ENCODE measurements around the gene HCN4. TPM values are rescaled to one million over a fixed set of nuclear protein-coding genes. Genes with fewer than 3 reads are reported as not detected.

The HCN4 gene
- total and polyA plus RNA-seq, 4 donors = not detected

DNA sequence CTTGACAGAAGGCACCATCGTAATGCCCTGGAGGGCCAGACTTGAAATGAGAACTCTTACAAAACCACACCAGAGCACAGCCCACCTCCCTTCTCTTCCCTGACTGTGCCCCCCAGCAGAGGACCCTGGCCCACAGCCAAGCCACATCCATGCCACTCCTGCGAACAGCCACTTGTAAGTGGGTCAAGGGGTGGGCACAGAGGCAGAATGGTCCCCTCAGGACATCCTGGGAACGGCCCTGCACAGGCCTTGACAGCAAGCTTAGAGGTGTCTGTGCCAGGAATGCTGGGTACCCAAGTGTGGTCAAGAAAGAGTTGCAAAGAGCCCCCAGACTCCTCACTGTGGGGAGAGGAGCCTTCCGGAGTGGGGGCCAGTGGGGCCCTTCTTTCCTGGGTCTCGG lies 33.3 kb downstream of the HCN4 start (continued):
- TF ChIP-seq SP1 (IDR thresholded peaks at IDR 0.05) (no peak), RXRA (IDR thresholded peaks at IDR 0.05) (no peak), YY1 (IDR thresholded peaks at IDR 0.05) (no peak), FOXA2 (IDR thresholded peaks at IDR 0.05) (no peak), NR2F2 (IDR thresholded peaks at IDR 0.05) (no peak), EGR1 (IDR thresholded peaks at IDR 0.05; ENCODE audit: low read depth in 2 of 2) (no peak), FOXA1 (IDR thresholded peaks at IDR 0.05) (no peak), GABPA (IDR thresholded peaks at IDR 0.05 in 1 of 2, conservative IDR thresholded peaks at IDR 0.05 in 1 of 2) (no peak)
- TF ChIP-seq, protein P1, sequence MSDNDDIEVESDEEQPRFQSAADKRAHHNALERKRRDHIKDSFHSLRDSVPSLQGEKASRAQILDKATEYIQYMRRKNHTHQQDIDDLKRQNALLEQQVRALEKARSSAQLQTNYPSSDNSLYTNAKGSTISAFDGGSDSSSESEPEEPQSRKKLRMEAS (IDR thresholded peaks at IDR 0.05) = no peak
- TF ChIP-seq, protein P2, sequence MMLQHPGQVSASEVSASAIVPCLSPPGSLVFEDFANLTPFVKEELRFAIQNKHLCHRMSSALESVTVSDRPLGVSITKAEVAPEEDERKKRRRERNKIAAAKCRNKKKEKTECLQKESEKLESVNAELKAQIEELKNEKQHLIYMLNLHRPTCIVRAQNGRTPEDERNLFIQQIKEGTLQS (IDR thresholded peaks at IDR 0.05) = no peak

DNA sequence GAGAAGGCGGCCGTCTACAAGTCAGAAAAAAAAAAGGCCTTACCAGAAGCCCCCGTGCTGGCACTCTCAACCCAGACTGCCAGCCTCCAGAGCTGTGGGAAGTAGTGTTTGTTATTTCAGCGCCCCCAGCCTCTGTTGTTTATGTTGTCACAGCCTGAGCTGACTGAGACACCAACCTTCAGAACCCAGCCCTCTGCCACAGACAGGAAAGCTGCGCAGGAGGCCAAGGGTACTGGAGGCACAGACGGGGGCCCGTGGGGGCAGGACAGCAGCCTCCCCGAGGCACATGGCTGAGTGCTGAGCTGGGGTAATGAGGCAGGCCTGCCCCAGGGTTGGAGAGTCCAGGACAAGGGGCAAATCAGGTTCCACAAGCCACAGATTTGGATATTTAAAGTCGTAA lies 33.7 kb downstream of the HCN4 start:
- Histone ChIP-seq H3K27me3 (ENCODE audit: control insufficient read depth in 4 of 4, insufficient read depth in 4 of 4, low read length in 3 of 4) (peaks cover 0 to 2% (median 0%) of the 10 kb centered on the region in 4 donors), H3K9me3 (ENCODE audit: control insufficient read depth in 4 of 4, low read length in 3 of 4) (no peaks in the 10 kb centered on the region), H3K36me3 (ENCODE audit: control insufficient read depth in 4 of 4, insufficient read depth in 3 of 4, low read depth in 1 of 4, low read length in 3 of 4) (no peaks in the 10 kb centered on the region), H3K27ac (ENCODE audit: low read depth in 1 of 2, low read length in 2 of 2) (no peak overlapping the region), H3K4me3 (ENCODE audit: low read depth in 1 of 3, low read length in 3 of 3) (no peak overlapping the region), H3K9ac (ENCODE audit: low read depth in 1 of 2, low read length in 2 of 2) (no peak overlapping the region), H3K4me1 (ENCODE audit: control insufficient read depth in 4 of 4, insufficient read depth in 4 of 4, low read length in 3 of 4) (no peaks in the 10 kb centered on the region)
- 78% methylated on average over 9 of the region's 9 CpGs for WGBS
- TF ChIP-seq HNF4A (conservative IDR thresholded peaks at IDR 0.05) = no peak
- no peak for TF ChIP-seq TAF1 (conservative IDR thresholded peaks at IDR 0.05)
- no peak for TF ChIP-seq FOXA2 (IDR thresholded peaks at IDR 0.05)
- TF ChIP-seq, protein P3, sequence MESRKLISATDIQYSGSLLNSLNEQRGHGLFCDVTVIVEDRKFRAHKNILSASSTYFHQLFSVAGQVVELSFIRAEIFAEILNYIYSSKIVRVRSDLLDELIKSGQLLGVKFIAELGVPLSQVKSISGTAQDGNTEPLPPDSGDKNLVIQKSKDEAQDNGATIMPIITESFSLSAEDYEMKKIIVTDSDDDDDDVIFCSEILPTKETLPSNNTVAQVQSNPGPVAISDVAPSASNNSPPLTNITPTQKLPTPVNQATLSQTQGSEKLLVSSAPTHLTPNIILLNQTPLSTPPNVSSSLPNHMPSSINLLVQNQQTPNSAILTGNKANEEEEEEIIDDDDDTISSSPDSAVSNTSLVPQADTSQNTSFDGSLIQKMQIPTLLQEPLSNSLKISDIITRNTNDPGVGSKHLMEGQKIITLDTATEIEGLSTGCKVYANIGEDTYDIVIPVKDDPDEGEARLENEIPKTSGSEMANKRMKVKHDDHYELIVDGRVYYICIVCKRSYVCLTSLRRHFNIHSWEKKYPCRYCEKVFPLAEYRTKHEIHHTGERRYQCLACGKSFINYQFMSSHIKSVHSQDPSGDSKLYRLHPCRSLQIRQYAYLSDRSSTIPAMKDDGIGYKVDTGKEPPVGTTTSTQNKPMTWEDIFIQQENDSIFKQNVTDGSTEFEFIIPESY (IDR thresholded peaks at IDR 0.05) = no peak
- no peak for DNase-seq (ENCODE audit: low spot score)

DNA sequence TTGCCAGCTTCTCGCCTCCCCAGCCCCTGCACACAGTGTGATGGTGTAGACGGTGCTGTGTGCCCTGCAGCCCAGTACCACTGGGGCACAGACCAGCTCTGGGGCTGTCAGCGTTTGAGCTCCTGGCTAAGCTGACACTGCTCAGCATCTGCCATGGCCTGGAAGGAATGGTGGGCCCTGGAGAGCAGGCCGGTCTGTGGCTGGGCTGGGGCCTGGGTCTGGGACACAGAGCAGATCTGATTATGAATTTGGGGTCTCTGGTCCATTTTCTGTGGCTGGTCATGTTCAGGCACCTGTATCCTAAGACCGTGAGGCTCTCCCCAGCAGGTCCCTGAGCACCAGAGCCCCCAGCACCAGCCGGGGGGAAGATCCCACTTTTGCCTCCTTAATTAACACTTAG lies 34.7 kb downstream of the HCN4 start:
- H3K36me3 ChIP-seq (ENCODE audit: control insufficient read depth in 4 of 4, insufficient read depth in 3 of 4, low read depth in 1 of 4, low read length in 3 of 4) = no peaks in the 10 kb centered on the region
- TF ChIP-seq, protein P1 (IDR thresholded peaks at IDR 0.05) = no peak
- TF ChIP-seq SP1 (IDR thresholded peaks at IDR 0.05) = no peak
- no peak for TF ChIP-seq FOXA1 (IDR thresholded peaks at IDR 0.05)
- no peak for TF ChIP-seq HNF4A (conservative IDR thresholded peaks at IDR 0.05)
- TF ChIP-seq, protein P4, sequence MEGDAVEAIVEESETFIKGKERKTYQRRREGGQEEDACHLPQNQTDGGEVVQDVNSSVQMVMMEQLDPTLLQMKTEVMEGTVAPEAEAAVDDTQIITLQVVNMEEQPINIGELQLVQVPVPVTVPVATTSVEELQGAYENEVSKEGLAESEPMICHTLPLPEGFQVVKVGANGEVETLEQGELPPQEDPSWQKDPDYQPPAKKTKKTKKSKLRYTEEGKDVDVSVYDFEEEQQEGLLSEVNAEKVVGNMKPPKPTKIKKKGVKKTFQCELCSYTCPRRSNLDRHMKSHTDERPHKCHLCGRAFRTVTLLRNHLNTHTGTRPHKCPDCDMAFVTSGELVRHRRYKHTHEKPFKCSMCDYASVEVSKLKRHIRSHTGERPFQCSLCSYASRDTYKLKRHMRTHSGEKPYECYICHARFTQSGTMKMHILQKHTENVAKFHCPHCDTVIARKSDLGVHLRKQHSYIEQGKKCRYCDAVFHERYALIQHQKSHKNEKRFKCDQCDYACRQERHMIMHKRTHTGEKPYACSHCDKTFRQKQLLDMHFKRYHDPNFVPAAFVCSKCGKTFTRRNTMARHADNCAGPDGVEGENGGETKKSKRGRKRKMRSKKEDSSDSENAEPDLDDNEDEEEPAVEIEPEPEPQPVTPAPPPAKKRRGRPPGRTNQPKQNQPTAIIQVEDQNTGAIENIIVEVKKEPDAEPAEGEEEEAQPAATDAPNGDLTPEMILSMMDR (IDR thresholded peaks at IDR 0.05; ENCODE audit: low read depth, low read length, missing input control) = no peak
- no peak for TF ChIP-seq YY1 (IDR thresholded peaks at IDR 0.05)
- no peak for TF ChIP-seq FOXA2 (IDR thresholded peaks at IDR 0.05)
- no peak for TF ChIP-seq NR2F2 (IDR thresholded peaks at IDR 0.05)
- TF ChIP-seq GABPA (IDR thresholded peaks at IDR 0.05 in 1 of 2, conservative IDR thresholded peaks at IDR 0.05 in 1 of 2) = no peak
- no peak for TF ChIP-seq EGR1 (IDR thresholded peaks at IDR 0.05; ENCODE audit: low read depth in 2 of 2)
- TF ChIP-seq, protein P5, sequence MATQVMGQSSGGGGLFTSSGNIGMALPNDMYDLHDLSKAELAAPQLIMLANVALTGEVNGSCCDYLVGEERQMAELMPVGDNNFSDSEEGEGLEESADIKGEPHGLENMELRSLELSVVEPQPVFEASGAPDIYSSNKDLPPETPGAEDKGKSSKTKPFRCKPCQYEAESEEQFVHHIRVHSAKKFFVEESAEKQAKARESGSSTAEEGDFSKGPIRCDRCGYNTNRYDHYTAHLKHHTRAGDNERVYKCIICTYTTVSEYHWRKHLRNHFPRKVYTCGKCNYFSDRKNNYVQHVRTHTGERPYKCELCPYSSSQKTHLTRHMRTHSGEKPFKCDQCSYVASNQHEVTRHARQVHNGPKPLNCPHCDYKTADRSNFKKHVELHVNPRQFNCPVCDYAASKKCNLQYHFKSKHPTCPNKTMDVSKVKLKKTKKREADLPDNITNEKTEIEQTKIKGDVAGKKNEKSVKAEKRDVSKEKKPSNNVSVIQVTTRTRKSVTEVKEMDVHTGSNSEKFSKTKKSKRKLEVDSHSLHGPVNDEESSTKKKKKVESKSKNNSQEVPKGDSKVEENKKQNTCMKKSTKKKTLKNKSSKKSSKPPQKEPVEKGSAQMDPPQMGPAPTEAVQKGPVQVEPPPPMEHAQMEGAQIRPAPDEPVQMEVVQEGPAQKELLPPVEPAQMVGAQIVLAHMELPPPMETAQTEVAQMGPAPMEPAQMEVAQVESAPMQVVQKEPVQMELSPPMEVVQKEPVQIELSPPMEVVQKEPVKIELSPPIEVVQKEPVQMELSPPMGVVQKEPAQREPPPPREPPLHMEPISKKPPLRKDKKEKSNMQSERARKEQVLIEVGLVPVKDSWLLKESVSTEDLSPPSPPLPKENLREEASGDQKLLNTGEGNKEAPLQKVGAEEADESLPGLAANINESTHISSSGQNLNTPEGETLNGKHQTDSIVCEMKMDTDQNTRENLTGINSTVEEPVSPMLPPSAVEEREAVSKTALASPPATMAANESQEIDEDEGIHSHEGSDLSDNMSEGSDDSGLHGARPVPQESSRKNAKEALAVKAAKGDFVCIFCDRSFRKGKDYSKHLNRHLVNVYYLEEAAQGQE (IDR thresholded peaks at IDR 0.05) = no peak
- H3K4me3 ChIP-seq (ENCODE audit: low read depth in 1 of 3, low read length in 3 of 3) = no peak overlapping the region
- peaks cover 0 to 2% (median 0%) of the 10 kb centered on the region in 4 donors for H3K27me3 ChIP-seq (ENCODE audit: control insufficient read depth in 4 of 4, insufficient read depth in 4 of 4, low read length in 3 of 4)
- H3K27ac ChIP-seq (ENCODE audit: low read depth in 1 of 2, low read length in 2 of 2) = no peak overlapping the region
- no peak overlapping the region for H3K9ac ChIP-seq (ENCODE audit: low read depth in 1 of 2, low read length in 2 of 2)
- DNase-seq (ENCODE audit: low spot score) = no peak
- no peaks in the 10 kb centered on the region for H3K4me1 ChIP-seq (ENCODE audit: control insufficient read depth in 4 of 4, insufficient read depth in 4 of 4, low read length in 3 of 4)
- WGBS = 92% methylated on average over 6 of the region's 6 CpGs
- H3K9me3 ChIP-seq (ENCODE audit: control insufficient read depth in 4 of 4, low read length in 3 of 4) = no peaks in the 10 kb centered on the region
